NCI-H1417 (cell line): ENCODE measurements around the gene PLK5.
"Not testable (repeated sequence)": the region's sequence is repeated elsewhere in the genome, so short reads cannot be mapped to it uniquely, and the experiment has no call there.

ENCODE experiments used
- DNase-seq, 3 experiments: peaks; one replicate each; lab custom pipeline; 2025; lab: John Stamatoyannopoulos, UW

The PLK5 gene

GRCh38 chr19:1507763-1508506 lies 15.9 kb upstream of the PLK5 start:
- DNase-seq, result peak; percentile 96 to 99 (median 98)

- DNase-seq, result no peak
Observed at GRCh38 chr19:1508507-1508856, 15.4 kb upstream of the PLK5 start.

- no peak for DNase-seq
Observed at GRCh38 chr19:1509602-1510441, 14.1 kb upstream of the PLK5 start.

- DNase-seq, result no peak
Observed at GRCh38 chr19:1510442-1510806, 13.5 kb upstream of the PLK5 start.

- no peak for DNase-seq
Observed at GRCh38 chr19:1510807-1511206, 13.1 kb upstream of the PLK5 start.

- no peak for DNase-seq
Observed at GRCh38 chr19:1511318-1512317, 12.3 kb upstream of the PLK5 start.

GRCh38 chr19:1512671-1513498 lies 11.0 kb upstream of the PLK5 start, which contains the start of gene ADAMTSL5:
Gene ADAMTSL5 (minus strand): TSS chr19:1513019. CDS start chr19:1510943, 2,076 bp downstream.
- no peak for DNase-seq

- DNase-seq, result peak in 1 of 3 experiments; percentile 15
Observed at GRCh38 chr19:1513499-1514294, 10.2 kb upstream of the PLK5 start.

- no peak for DNase-seq
Observed at GRCh38 chr19:1514295-1514661, 9.6 kb upstream of the PLK5 start.

- no peak for DNase-seq
Observed at GRCh38 chr19:1514986-1515721, 8.7 kb upstream of the PLK5 start.

GRCh38 chr19:1516395-1516753 lies 7.5 kb upstream of the PLK5 start:
- peak in 1 of 3 experiments; percentile 24 for DNase-seq

GRCh38 chr19:1518471-1518870 lies 5.4 kb upstream of the PLK5 start:
- no peak for DNase-seq

- not testable (repeated sequence) for DNase-seq
Observed at GRCh38 chr19:1519802-1520201, 4.1 kb upstream of the PLK5 start.

- no peak for DNase-seq
Observed at GRCh38 chr19:1520203-1520780, 3.6 kb upstream of the PLK5 start.

- no peak for DNase-seq
Observed at GRCh38 chr19:1521636-1522035, 2.2 kb upstream of the PLK5 start.

GRCh38 chr19:1522061-1522460 lies 1.8 kb upstream of the PLK5 start:
- DNase-seq, result no peak

GRCh38 chr19:1522838-1523237 lies 1.0 kb upstream of the PLK5 start:
- DNase-seq, result no peak

GRCh38 chr19:1524287-1524971 lies 552 bp downstream of the PLK5 start:
- DNase-seq, result no peak

- DNase-seq, result peak in 1 of 3 experiments; percentile 42
Observed at GRCh38 chr19:1524972-1525325, 1.1 kb downstream of the PLK5 start.
